SK-N-MC (cell line): ENCODE data around the gene RPUSD1.

Source experiments
- EZH2 ChIP-seq: fragments of 200-600 bp; sonication (generic); IDR thresholded peaks from one replicate; pipeline ENCODE4 v1.6.1; 2017; ENCODE audit warnings: antibody characterized with exemption
- FOXP2 ChIP-seq: optimal IDR thresholded peaks from 2 replicates; pipeline ENCODE3; 2011; ENCODE audit warnings: mild to moderate bottlenecking, moderate library complexity; ENCODE audit not compliant: insufficient read depth; ENCODE audit errors: extremely low read length, control extremely low read depth
- POLR2AphosphoS5 ChIP-seq: IDR thresholded peaks from 2 replicates; pipeline ENCODE4 v1.6.1; 2012; ENCODE audit warnings: mild to moderate bottlenecking, low read depth, low read length, borderline replicate concordance

DNA sequence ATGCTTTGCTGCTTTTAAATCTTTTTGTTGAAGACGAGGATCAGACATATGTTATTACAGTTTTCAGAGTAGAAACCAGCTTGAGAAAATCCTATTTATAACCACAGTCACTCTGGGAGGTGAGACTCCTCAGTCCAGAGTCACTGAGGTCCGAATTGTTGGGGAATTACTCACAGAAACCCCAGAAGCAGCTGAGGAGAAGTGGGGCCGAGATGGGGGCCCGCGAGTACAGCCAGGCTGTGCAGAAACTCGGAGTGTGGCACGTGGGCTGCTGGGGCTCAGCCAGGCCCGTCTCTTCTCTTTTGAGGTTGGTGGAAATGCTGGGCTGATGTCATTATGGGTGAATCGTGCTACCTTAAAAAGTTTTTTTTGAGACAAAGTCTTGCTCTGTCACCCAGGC lies 26.8 kb upstream of the RPUSD1 start:
- TF ChIP-seq EZH2 (no peak), POLR2AphosphoS5 (no peak), FOXP2 (no peak)
